ENCODE measurements around the gene SERF1B.
"Not testable (repeated sequence)": the region's sequence is repeated elsewhere in the genome, so short reads cannot be mapped to it uniquely, and the experiment has no call there.

SERF1B gene

DNA sequence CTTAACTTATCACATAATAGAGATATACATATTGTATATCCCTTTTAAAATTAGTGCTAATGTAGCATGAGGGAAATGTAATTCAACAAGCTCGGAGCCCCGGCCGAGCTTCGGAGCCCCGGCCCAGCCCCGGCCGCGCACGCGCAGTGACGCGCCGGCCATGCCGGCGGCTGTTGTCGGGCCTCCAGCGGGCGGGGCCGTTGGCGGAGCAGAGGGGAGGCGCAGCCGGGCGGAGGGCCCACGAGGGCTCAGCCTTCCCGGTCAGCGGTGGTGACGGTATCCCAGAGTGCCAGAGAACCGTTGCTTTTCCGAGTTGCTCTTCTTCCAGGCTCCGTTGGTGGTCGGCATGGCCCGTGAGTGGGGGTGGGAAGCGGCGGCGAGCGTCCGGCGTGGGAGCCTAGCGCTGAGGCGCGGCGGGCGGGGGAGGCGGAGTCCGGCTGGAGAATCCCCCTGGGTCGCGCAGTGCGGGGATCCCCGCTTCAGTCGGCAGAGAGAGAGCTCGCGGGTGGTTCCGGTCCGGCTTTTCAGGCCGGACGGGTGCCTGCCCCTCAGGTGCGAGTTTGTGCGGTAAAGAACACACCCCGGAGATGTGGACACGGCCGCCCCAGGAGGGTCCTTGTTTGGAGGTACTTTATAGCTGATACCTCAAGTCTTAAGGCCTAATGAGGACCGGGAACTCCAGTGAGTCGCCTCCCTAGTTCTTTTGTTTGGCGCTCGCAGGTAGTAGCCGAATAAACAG lies at the start of gene SERF1B:
Gene SERF1B, plus strand, starts transcription at position 146 of the 739 bp plus-strand sequence. Its CDS starts 201 bp downstream, at position 347.
- DNase-seq: not testable (repeated sequence)

DNA sequence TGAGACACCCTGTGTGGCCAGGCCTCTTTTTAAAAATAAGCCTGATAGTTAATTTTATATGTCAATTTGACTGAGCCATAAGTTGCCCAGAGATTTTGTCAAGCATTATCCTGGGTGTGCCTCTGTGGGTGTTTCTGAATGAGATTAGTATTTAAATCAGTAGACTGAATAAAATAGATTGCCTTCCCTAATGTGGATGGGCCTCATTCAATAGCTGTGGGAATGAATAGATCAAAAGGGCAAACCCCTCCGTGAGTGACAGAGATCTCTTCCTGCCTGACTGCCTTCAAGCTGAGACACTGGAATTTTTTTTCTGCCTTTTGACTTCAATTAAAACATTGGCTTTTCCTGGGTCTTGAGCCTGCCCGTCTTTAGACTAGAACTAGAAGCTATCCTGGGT lies 33.3 kb upstream of the SERF1B start:
- not testable (repeated sequence) for DNase-seq

DNA sequence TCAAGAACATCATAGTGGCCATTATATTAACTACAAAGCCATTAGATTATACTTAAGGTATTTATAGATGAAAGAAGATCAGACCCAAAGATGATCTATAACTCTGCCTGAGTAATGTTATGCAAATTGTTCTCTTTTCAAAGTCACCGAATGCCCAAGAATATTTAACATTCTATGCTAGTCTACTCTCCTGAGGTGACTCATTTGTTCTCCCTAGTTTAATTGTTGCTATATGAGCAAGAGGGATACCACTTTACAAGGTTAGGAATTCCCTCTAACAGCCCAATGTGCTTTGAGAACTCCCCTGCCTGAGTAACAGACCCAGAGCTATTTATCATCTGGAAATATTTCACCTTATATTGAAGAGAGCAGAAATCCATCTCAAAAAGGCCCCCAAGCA lies 29.5 kb upstream of the SERF1B start:
- DNase-seq: not testable (repeated sequence)

DNA sequence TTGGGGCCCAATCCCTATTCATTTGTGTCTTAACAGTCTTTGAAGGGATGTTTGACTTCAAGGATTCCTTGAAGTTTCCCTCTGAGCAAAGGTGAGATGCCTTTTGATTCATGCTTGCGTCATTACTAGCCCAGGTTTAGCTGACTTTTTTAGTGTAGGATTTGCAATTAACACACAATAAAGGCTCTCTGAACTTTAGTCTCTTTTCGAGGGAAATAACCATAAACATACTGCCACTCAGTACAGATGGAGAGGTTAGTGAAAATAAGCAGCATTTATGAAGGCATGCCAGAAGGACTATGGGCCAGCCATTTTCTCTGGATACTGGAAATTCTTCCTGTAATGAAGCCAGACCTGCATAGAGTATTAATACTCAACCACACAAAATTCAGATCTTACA lies 4.4 kb upstream of the SERF1B start:
- not testable (repeated sequence) for DNase-seq

DNA sequence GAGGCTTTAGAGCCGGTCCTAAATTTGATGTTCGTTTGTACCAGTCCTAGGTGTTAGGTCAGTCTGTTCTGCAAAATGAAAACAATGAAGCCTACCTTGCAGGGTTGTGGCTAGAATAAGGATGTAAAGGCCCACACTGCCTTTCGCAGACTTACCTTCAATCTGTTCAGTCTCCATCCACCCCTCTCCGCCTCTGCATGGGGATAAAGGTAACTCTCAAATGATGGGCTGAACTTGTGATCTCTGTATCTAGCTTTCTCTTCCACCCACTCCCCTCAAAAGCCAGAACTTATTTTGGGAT lies 744 bp downstream of the SERF1B start:
- not testable (repeated sequence) for DNase-seq

DNA sequence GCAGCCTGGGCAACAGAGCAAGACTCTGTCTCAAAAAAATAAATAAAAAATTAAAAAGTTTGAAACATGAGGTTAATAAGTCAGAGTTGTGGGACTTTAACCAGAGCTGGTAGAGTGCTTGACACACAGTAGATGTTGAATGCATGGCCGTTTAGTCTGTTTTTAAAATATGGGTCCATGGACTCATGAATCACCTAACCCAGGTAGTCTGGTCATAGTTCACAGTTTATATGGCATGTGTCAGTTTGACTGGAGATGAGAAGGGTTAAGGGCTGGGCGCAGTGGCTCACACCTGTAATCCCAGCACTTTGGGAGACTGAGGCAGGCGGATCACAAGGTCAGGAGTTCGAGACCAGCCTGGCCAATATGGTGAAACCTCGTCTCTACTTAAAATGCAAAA lies 6.2 kb downstream of the SERF1B start:
- not testable (repeated sequence) for DNase-seq

DNA sequence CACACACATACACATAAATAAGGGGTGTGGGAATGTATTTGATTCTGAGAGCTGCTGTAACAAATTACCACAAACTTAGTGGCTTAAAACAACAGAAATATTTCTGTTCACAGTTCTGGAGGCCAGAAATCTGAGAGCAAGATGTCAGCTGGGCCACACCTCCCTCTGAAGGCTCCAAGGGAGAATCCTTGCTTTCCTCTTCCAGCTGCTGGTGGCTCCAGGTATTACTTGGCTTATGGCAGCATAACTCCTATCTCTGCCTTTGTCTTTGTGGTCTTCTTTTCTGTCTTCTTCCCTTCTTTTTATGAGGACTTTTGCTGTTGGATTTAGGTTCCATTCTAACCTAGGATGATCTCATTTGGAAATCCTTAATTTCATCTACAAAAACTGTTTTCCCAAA lies 16.4 kb downstream of the SERF1B start:
- not testable (repeated sequence) for DNase-seq

DNA sequence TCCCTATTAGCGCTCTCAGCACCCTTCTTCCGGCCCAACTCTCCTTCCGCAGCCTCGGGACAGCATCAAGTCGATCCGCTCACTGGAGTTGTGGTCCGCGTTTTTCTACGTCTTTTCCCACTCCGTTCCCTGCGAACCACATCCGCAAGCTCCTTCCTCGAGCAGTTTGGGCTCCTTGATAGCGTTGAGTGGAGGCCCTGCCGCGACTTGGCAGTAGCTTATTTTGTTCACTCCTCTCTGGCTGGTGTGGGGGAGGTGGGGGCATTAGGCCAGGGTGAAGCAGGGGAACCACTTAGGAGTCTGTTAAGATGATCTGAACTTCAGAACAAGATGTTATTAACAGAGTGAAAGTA lies 24.7 kb downstream of the SERF1B start:
- DNase-seq: not testable (repeated sequence)

DNA sequence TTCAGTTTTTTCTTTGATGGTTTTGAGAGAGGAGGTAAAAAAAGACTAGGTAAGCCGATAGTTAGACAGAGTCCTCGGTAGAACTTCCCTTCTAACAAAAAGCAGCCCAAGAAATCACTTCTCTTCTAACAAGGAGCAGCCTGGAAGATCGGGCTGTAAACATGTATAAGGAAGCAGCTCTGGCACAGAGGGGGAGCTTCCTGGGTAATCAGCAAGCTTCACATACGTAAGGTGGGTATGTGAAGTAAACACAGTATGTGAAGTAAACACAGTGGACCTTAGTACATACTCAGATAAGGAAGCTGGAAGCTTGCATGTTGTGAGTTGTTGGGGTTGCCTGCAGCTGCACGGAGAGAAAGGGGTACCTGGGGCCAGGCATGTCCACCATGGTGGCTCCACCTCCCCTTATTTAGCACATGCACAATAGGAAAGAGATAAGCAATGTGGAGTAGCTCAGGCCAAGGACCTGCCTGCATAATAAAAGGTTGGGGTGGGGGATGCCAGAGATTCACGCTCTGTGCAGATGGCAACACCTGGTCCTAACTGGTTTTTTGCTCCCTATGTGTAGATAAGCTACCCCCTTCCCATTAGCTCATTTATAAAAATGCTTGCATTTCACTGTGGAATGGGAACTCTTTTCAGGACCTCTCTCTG lies 31.4 kb downstream of the SERF1B start:
- DNase-seq: not testable (repeated sequence)

DNA sequence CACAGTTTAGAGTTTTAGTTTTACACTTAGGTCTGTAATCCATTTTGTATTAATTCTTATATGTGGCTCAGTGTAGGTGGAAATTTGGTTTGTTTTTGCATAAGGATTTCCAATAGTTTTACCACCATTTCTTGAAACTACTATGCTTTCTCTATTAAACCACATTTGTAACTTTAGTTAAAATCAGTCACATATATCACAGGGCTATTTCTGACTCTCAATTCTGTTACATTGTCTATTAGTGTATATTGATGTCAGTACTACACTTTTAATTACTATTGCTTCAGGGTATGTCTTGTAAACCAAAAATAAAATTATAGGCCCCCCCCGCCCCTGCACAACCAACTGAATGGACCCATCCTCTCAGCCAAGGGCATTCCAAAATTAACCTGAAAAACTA lies 32.1 kb downstream of the SERF1B start:
- not testable (repeated sequence) for DNase-seq

DNA sequence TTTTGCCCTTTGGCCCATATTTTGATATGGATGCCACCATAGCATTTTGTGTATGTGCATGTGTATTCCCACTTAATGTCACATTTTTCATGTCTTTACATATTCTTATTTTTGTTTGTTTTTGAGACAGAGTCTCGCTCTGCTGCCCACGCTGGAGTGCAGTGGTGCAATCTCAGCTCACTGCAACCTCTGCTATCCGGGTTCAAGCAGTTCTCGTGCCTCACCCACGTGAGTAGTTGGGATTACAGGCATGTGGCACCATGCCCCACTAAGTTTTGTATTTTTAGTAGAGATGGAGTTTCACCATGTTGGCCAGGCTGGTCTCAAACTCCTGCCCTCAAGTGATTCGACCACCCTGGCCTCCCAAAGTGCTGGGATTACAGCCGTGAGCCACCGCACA lies 52.6 kb downstream of the SERF1B start:
- not testable (repeated sequence) for DNase-seq

DNA sequence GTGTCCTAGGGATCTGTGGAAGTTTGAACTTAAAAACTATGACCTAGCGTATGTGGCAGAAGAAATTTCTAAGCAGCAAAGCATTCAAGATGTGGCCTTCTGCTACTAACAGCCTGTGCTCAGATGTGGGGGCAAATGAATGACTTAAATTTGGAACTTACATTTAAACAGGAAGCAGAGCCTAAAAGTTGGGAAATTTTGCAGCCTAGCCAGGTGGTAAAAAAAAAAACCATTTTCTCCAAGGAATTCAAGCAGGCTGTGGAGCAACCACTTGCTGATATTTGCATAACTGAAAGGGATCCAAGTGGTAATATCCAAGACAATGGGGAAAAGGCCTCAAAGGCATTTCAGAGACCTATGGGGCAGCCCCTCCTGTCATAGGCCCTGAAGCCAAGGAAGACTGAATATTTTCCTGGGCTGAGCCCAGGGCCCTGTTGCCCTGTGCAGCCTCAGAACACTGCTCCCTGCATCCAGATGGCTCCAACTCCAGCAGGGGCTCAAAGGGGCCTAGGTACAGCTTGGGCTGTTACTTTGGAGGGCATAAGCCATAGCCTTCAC lies 63.9 kb downstream of the SERF1B start:
- not testable (repeated sequence) for DNase-seq

DNA sequence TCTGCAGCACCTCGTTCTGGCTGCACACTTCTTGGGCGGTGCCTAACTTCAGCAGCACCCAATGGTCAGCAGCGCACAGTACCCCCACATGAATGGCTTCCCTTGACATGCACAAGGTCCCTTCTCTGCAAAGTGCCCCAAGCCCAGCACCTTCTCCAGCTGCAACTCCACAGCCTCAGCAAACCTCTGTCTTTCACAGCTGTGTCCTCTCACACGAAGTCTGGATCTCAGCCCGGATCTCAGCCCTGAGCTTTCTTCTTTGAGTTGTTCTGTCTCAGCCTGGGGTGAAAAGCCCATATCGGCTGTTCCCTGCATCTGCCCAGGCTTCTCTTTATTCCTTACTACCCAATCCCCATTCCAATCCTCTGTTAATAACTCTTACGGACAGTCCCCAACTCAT lies 66.7 kb downstream of the SERF1B start:
- not testable (repeated sequence) for DNase-seq

Data from CD4-positive, alpha-beta T cell treated with Interleukin-17A for 4 hours (primary cell).